D721Med (cell line): Measurements from ENCODE around the gene FANCC.

Source experiments
- DNase-seq: peaks from one replicate; pipeline ENCODE4 v3.0.0; 2011; ENCODE audit warnings: low spot score; ENCODE audit not compliant: insufficient read length
- FAIRE-seq: peaks from 2 replicates; lab custom pipeline; 2011; peaks lifted over from hg19 to GRCh38; lab: Jason Lieb, UNC
- CTCF ChIP-seq: IDR thresholded peaks from 2 replicates; pipeline ENCODE4 v1.5.1; 2012; ENCODE audit warnings: mild to moderate bottlenecking, control low read depth; ENCODE audit not compliant: insufficient read depth; ENCODE audit errors: missing control alignments

Gene FANCC

GRCh38 chr9:95093586-95093985 lies 223.9 kb downstream of the FANCC start:
- no peak for TF ChIP-seq CTCF
- no peak for DNase-seq
- FAIRE-seq: no peak

DNA sequence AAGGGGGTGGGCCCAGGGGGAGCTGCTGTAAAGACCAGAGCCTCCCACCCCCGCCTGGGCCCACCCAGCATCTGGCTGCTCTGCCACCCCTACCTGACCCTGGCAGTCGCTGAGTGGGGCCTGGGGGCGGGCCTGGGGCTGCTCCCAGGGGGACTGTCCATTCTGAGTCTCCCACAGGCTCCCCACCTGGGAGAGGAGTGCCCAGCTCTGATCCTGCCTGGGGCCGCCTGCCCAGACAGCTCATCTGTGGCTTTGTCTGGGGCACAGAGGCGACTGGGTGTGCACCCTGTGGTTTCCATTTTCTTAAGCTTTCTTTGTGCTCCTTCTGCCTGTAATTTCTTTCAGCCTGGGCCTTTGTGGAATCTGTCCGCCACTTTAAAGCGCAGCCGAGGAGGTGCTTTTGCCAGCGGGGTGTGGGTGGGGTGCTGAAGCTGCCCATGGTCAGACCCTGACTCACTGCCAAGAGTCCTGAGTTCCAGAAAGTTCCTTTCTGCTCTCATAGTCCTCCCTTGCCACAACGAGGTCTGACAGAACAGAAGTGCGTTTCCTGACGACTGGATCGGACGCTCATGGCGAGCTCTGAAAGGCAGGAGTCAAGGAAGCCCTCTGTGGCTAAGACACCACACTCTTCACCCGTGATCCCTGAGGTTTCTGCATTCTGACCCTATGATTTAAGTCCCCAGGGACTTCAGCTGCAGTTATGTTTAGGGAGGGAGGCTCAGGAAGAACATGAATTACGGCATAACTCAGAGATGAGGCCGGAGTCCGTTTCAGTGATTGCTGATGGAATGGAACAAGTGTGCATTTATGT lies 225.0 kb downstream of the FANCC start:
- DNase-seq (no peak), FAIRE-seq (no peak)
- TF ChIP-seq CTCF: no peak

DNA sequence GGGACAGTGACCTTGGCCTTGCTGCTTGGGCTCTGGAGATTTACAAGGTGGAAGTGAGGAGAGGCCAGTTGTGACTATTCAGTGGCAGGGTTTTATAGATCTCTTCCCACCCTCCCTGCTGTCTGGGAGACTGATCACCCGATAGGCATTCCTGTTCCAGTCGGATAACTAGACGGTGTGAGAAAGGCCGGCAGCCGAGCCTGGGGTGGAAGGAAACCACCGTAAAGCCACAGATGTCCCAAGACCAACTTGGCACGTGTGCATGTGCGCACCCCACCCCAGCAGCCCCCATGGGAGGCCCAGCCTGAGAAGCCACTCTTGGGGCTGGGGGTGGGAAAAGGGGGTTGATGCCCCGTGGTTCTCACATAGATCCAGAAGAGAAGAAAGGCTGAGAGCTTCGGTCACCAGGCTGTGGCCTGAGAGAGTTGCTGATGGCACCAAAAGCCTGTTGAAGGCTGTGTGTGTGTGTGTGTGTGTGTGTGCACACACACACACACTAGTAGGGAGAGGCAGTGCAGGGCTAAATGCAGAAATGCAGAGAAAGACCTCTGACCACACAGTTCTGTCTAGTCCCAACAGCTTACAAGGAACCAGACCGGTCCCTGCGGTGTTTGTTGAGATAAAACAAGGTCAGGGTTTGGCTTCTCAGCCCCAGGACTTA lies 225.8 kb downstream of the FANCC start:
- FAIRE-seq (no peak), DNase-seq (no peak)
- TF ChIP-seq CTCF: no peak

GRCh38 chr9:95090871-95091577 lies 226.5 kb downstream of the FANCC start:
- DNase-seq (no peak), FAIRE-seq (no peak)
- TF ChIP-seq CTCF: no peak

DNA sequence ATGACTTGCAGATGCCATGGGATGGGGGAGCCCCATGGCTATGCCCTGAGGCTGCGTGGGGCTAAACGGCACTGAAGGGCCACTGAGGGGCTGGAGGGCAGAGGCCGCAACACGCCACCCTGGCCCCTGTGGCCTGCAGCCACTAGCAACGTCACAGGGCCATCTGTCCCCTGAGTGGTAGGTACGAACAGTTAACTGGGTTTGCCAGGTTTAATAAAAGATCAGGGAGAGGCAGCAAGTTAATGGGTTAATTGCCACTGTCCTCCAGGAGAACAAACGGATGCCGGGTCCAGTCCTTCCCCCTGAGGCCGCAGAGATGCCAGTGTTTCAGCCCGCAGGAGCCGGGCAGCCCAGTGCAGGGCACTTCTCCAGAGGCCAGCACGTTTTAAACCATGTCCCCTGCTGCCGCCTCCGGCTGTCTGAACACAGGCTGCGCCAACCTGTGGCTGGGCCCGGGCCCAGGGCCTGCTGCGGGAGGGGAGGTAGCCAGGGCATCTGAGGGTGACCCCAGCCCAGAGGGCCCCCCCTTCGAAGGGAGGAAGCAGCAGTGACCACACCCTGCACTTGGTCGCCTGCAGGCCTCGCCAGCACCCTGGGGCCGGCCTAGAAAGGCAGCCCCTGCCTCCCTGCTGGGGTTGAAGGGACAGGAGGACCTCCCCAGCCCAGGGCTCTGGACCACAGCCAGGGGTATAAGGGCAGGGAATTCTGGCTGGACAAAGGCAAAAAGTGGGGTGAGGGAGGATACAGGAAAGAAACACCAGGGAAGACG lies 227.3 kb downstream of the FANCC start:
- DNase-seq: no peak
- TF ChIP-seq CTCF: no peak
- FAIRE-seq: no peak

- no peak for DNase-seq
- TF ChIP-seq CTCF: no peak
- FAIRE-seq: no peak
Observed at GRCh38 chr9:95089257-95090022, 228.1 kb downstream of the FANCC start.
